Astrocyte of the spinal cord (primary cell): ENCODE results near the gene PCNT.
"Not testable (repeated sequence)": the region's sequence is repeated elsewhere in the genome, so short reads cannot be mapped to it uniquely, and the experiment has no call there.

Experiments
- DNase-seq: peaks from one replicate; pipeline ENCODE4 v3.0.0; 2011; ENCODE audit warnings: low read depth, low spot score
- H3K4me3 ChIP-seq: 2 replicates; pipeline ENCODE4 v1.5.1; 2011; ENCODE audit warnings: low read depth, mild to moderate bottlenecking, low read length, moderate library complexity
- CTCF ChIP-seq: IDR thresholded peaks from 2 replicates; pipeline ENCODE4 v1.5.1; 2012; ENCODE audit warnings: low read depth, mild to moderate bottlenecking, low read length, inconsistent platforms
- in situ Hi-C: cut with HindIII; loops from 2 replicates; pipeline ENCODE4 v1.10.0; 2017; ENCODE audit warnings: low sequenced_read_pairs

The PCNT gene

GRCh38 chr21:46369520-46370235 is 45.7 kb downstream of the PCNT start:
- no peak for DNase-seq
- TF ChIP-seq CTCF, result no peak
- H3K4me3 ChIP-seq, result no peak overlapping the region
- in situ Hi-C loops, result no loop called here

- no peak overlapping the region for H3K4me3 ChIP-seq
- TF ChIP-seq CTCF, result no peak
- DNase-seq, result no peak
- in situ Hi-C loops, result no loop called here
These were observed 47.5 kb downstream of the PCNT start for GRCh38 chr21:46371204-46372013.

- H3K4me3 ChIP-seq, result no peak overlapping the region
- no peak for TF ChIP-seq CTCF
- DNase-seq, result no peak
- in situ Hi-C loops, result no loop called here
These were observed 48.1 kb downstream of the PCNT start for GRCh38 chr21:46372014-46372485.

GRCh38 chr21:46372947-46373346 is 49.0 kb downstream of the PCNT start:
- in situ Hi-C loops, result not testable (repeated sequence)

GRCh38 chr21:46374761-46375389 is 50.9 kb downstream of the PCNT start:
- no peak for DNase-seq
- H3K4me3 ChIP-seq, result no peak overlapping the region
- in situ Hi-C loops, result no loop called here
- no peak for TF ChIP-seq CTCF

More at GRCh38 chr21:46372947-46373346, 49.0 kb downstream of the PCNT start:
- not testable (repeated sequence) for DNase-seq, H3K4me3 ChIP-seq

- DNase-seq, result no peak
- TF ChIP-seq CTCF, result no peak
- H3K4me3 ChIP-seq, result no peak overlapping the region
- in situ Hi-C loops, result no loop called here
These were observed 51.7 kb downstream of the PCNT start for GRCh38 chr21:46375560-46376230.
